ENCODE results near the gene USP40. TPM values are rescaled to one million over a fixed set of nuclear protein-coding genes. Genes with fewer than 3 reads are reported as not detected.

The USP40 gene
- total RNA-seq, 4 donors from 2014 or later, result 70.7 to 99.0 (median 85.7) TPM

DNA sequence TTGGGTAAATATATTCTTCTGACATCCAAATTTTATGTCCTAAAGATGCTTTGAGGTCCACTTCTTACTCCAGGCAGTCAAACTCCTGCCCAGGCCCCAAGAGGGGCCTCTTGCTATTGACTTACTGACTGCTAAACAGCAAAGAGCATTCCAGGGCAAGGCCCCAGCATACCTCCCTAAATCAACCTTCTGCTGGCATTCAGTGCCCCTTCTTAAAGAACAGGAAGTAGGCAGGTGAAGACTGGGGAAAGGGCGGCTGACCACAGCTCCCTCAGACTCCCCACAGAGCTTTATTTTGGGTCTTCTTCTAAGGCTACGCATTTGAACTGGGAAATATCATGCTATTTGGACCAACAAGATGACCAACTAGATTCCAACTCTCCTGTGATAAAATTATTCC, 68.9 kb downstream of the USP40 start:
- Histone ChIP-seq H3K9me3 (no peaks in the 10 kb centered on the region), H3K36me3 (peaks cover 13 to 25% of the 10 kb centered on the region in 2 donors), H3K27ac (no peak overlapping the region), H3K4me1 (no peaks in the 10 kb centered on the region), H3K27me3 (no peaks in the 10 kb centered on the region), H3K4me3 (replicated peaks in 1 of 3) (no peak overlapping the region)
- DNase-seq, result no peak
- WGBS, 2 donors, result 96 to 100% methylated on average over 2 of the region's 2 CpGs
- TF ChIP-seq POLR2A (IDR thresholded peaks at IDR 0.05), result no peak
- TF ChIP-seq, protein P1, sequence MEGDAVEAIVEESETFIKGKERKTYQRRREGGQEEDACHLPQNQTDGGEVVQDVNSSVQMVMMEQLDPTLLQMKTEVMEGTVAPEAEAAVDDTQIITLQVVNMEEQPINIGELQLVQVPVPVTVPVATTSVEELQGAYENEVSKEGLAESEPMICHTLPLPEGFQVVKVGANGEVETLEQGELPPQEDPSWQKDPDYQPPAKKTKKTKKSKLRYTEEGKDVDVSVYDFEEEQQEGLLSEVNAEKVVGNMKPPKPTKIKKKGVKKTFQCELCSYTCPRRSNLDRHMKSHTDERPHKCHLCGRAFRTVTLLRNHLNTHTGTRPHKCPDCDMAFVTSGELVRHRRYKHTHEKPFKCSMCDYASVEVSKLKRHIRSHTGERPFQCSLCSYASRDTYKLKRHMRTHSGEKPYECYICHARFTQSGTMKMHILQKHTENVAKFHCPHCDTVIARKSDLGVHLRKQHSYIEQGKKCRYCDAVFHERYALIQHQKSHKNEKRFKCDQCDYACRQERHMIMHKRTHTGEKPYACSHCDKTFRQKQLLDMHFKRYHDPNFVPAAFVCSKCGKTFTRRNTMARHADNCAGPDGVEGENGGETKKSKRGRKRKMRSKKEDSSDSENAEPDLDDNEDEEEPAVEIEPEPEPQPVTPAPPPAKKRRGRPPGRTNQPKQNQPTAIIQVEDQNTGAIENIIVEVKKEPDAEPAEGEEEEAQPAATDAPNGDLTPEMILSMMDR (IDR thresholded peaks at IDR 0.05), result no peak
- intact Hi-C loops (cut with DNase I), result no loop called here

DNA sequence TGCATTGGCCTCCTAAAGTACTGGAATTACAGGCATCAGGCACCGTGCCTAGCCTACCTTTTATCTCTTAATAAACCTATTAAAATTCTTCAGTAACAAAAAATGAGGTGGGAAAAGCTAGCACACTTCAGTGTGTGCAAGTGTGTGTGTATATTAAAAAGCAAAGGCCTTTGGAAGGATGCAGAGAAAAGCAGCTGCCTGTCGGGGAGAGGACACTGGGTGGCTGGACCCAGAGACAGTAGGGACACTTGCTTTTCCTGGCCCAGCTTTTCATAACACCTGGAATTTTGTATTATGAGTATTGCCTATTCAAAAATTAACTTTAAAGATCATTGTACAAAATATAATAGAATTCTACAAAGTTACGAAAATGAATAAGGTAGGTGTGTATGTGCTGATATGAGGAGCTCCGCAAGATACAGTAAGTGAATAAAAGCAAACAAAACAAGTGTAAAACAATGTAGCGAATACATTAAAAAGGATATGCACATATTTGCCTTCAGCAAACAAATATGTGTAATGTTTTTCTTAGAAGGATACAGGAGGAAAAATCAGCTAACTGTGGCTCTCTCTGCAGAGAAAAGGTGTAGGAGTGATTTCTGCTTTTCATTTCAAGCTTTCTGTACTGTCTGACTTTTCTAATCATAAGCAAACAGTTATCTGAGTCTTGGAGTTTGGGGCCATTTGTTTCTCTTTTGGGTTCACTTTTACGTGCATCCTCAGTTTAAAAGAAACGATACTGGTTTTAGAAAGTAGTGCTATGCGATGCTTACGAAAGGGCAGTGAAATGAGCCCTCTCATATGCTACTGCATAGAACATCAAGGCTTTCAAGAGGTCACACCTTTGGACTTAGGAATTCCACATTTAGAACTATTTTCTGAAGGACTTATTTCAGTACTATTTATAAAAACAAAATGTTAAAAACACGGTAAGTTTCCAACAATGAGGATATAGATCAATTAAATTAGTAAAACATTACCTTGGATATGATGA, 70.8 kb downstream of the USP40 start:
- WGBS, 2 donors, result 87 to 89% methylated on average over 10 of the region's 10 CpGs
- Histone ChIP-seq H3K27ac (no peak overlapping the region), H3K27me3 (no peaks in the 10 kb centered on the region), H3K4me1 (no peaks in the 10 kb centered on the region), H3K36me3 (peaks cover 19 to 24% of the 10 kb centered on the region in 2 donors), H3K9me3 (no peaks in the 10 kb centered on the region), H3K4me3 (replicated peaks in 1 of 3) (no peak overlapping the region)
- DNase-seq, result no peak
- TF ChIP-seq, protein P1 (IDR thresholded peaks at IDR 0.05), result no peak
- no peak for TF ChIP-seq POLR2A (IDR thresholded peaks at IDR 0.05)
- intact Hi-C loops (cut with DNase I), result no loop called here

DNA sequence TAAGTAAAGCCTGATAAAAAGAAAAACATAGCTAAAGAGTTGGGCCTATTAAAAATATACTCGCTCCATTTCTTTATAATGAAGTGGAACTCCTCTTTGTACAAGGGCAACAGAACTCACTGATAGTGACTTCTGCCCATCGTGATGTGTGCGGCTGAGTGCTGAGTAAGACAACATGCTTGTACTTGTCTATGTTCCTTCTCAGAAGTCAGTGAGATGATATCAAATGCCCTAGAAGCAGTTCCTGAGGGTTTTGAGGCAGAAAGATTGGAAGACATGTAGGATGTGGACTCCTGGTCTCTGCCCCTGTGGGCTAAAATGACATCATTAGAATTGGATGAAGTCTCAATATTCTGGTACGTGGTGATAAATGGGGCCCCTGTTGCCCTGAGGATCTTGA, 73.8 kb downstream of the USP40 start:
- H3K4me1 ChIP-seq, result no peaks in the 10 kb centered on the region
- H3K4me3 ChIP-seq (replicated peaks in 1 of 3), result no peak overlapping the region
- no peak for TF ChIP-seq POLR2A (IDR thresholded peaks at IDR 0.05)
- TF ChIP-seq, protein P1 (IDR thresholded peaks at IDR 0.05), result no peak
- H3K9me3 ChIP-seq, result no peaks in the 10 kb centered on the region
- intact Hi-C loops (cut with DNase I), result no loop called here
- H3K27me3 ChIP-seq, result no peaks in the 10 kb centered on the region
- peaks cover 31 to 38% of the 10 kb centered on the region in 2 donors for H3K36me3 ChIP-seq
- WGBS, 2 donors, result 93 to 97% methylated on average over 4 of the region's 4 CpGs
- H3K27ac ChIP-seq, result no peak overlapping the region
- no peak for DNase-seq

DNA sequence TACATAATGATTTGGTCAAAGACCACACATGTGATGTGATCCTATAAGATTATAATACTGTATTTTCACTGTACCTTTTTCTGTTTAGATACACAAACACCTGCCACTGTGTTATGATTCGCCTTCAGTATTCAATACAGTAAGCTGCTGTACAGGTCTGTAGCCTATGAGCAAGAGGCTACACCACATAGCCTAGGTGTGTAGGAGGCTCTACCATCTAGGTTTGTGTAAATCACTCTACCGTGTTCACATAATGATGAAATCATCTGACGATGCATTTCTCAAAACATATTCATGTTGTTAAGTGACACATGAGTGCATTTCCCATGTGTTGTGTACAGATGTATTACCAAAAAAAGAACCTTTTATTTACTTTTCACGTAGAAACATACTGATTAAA, 74.5 kb downstream of the USP40 start:
- no peak for DNase-seq
- intact Hi-C loops (cut with DNase I), result no loop called here
- Histone ChIP-seq H3K9me3 (no peaks in the 10 kb centered on the region), H3K4me3 (replicated peaks in 1 of 3) (no peak overlapping the region), H3K27me3 (no peaks in the 10 kb centered on the region), H3K36me3 (peaks cover 29 to 33% of the 10 kb centered on the region in 2 donors), H3K27ac (no peak overlapping the region), H3K4me1 (peaks cover 2 to 6% of the 10 kb centered on the region in 2 donors)
- 95% methylated on average over 4 of the region's 4 CpGs for WGBS, 2 donors
- TF ChIP-seq, protein P1 (IDR thresholded peaks at IDR 0.05), result no peak
- no peak for TF ChIP-seq POLR2A (IDR thresholded peaks at IDR 0.05)

DNA sequence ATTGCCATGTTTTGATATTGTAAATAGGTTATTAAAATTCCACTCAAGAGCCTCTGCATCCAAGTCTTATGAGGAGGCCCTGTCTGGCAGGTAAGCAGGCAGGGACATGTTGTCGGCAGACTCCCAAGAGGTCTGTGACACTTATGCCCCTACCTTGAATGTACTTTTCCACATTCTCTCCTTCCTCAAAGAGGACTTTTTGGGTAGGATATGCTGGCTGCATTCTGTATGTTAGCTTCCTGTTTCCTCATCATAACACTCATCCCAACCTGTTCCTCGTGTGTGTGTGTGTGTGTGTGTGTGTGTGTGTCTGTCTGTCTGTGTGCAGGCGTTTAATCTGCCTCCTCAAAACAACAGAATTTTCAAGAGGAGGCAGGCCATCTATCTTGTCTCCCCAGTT, 75.3 kb downstream of the USP40 start:
- intact Hi-C loops (cut with DNase I), result no loop called here
- TF ChIP-seq, protein P1 (IDR thresholded peaks at IDR 0.05), result no peak
- TF ChIP-seq POLR2A (IDR thresholded peaks at IDR 0.05), result no peak

More for the DNA sequence above, 75.3 kb downstream of the USP40 start:
- no peak for DNase-seq
- H3K4me3 ChIP-seq (replicated peaks in 1 of 3), result no peak overlapping the region
- H3K27me3 ChIP-seq, result no peaks in the 10 kb centered on the region
- H3K36me3 ChIP-seq, result peaks cover 29 to 33% of the 10 kb centered on the region in 2 donors
- peaks cover 10 to 13% of the 10 kb centered on the region in 2 donors for H3K4me1 ChIP-seq
- no peaks in the 10 kb centered on the region for H3K9me3 ChIP-seq
- no peak overlapping the region for H3K27ac ChIP-seq
- WGBS, 2 donors, result 91% methylated on average over 3 of the region's 3 CpGs

Measured in thyroid gland (tissue), 4 donors.